ENCODE data around the gene GALNT11.

Gene GALNT11

DNA sequence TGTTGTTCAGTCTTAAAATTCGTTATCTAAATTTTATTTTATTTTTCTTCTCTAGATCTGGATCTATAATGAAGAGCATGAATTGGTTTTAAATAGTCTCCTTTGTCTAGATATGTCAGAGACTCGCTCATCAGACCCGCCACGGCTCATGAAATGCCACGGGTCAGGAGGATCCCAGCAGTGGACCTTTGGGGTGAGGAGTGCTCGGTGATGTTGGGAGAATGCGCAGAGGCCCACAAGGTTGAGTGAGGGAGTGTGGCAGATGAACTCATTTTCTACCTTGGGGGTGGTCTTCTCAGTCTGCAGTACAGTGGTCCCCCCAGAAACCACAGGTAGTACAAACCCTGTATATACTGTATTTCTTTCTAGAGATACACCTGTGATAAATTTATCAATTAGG, 95.3 kb downstream of the GALNT11 start:
- DNase-seq, result no peak

DNA sequence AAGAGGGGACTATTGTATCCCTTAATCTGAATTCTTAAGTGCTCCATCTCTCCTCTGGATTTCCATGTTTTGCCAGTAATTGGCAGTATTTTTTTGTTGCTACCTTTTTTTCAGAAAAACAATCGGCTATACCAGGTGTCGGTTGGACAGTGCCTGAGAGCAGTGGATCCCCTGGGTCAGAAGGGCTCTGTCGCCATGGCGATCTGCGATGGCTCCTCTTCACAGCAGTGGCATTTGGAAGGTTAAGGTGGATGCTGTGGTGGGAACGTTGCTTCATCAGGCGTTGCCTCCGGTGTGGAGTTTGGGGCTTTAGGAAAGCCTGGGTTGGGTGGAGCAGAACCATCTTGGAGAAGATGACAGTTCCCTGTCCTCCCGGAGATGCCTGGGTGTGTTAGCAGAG, 96.0 kb downstream of the GALNT11 start:
- no peak for DNase-seq

DNA sequence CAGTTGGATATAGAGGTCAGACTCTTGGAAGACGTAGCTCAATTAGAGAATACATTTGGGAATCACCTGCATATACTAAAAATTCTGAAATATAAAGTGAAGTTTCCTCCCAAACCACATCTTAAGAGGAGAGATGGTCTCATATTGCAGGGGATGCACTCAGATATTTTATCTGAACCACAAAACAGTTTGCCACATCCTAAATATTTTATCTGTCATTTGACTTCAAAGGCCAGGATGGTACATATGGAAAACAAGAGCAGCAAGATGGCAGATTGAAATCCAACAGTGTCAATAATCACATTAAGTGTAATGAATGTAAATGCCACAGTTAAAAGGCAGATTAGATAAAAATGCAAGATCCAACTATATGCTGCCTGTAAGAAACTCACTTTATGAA, 97.1 kb downstream of the GALNT11 start:
- DNase-seq, result no peak

DNA sequence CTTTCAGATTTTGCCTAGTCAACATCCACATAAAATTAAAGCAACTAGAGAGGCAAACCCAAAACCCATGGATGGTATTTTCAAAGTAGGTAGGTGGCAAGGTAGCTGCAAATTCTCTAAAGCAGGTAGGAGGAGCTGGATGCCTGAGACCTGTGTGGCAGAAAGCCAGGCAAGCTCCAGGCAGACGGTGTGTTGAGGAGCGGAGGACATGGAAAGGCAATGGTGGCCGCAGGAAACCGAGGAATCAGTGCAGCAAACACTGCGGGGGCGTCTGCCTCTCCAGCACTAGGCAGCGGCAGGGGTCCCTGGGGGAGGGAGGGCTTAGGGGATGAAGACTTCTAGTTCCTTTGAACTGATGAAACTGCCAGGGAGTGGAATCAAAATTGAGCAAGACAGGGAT, 101.3 kb downstream of the GALNT11 start:
- no peak for DNase-seq

DNA sequence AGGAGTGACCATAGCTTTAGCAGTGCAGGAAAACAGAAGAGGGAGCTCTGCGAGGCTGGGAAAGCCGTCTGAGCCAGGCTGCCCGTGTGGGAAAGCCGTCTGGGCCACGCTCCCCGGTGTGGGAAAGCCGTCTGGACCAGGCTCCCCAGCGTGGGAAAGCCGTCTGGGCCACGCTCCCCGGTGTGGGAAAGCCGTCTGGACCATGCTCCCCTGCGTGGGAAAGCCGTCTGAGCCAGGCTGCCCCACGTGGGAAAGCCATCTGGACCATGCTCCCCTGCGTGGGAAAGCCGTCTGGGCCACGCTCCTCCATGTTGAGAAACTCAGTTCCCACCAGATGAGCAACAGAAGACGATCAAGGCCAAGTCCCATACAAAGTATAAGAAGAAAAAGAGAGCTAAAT, 101.8 kb downstream of the GALNT11 start:
- no peak for DNase-seq

DNA sequence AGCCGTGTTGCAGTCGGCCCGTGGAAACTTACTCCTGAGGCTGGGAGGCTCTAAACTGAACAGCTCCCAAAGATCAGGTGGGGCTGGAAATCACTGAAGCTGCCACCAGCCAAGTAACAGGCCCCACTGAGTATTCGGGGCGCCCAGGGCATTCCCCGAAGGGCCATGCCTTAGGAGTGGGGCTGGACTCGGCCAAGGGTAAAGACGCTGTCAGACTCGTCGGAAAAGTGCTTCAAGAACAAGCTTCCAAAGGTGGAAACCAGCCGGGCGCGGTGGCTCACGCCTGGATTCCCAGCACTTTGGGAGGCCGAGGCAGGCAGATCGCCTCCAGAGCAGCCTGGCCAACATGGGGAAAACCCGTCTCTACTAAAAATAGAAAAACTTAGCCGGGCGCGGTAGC, 102.8 kb downstream of the GALNT11 start:
- no peak for DNase-seq

DNA sequence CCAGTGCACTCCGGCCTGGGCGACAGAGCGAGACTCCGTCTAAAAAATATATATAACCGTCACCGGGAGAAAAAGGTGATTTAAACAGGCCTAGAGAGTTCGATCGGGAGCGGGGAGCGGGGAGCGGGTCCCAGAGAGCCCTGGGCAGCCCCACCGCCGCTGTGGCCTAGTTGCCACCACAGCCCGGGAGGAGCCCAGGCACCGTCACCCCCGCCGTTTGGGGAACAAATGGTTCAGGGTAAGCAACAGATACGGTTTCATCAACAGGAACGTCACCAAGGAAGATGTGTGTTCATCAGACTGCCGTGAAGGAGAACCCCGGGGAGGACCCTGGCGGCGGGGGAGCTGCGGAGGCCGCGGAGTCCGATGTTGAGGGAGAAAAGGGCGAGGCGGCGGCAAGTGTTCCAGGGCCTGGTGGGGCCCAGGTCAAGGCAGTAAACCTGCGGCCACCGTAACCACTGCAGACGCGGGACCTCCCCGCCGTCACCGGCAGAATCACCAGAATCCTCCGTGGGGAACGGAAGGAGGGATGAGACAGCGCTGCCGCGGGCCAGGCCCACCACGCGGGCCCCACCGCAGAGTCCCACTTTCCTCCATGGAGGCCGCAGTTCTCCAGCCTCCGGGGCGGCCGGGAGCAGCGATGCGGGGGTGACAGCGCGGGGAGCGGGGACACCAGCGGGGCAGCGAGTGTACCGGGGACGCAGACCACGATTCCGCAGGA, 103.4 kb downstream of the GALNT11 start:
- no peak for DNase-seq

DNA sequence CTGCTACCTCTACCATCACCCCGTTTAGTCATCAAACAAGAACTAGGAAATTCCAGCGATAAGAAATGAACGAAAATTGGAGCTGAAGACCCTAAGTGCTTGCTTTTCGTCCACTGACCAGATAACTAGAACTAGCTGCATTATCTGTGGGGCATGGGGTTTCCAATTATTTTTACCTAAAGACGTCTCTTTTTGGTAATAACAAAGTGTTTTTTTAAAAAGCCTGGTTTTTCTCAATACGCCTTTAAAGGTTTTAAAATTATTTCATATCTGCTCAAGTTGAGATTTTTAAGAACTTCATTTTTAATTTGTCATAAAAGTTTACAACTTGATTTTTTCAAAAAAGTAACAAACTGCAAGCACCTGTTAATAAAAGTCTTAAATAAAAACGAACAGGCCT, 104.2 kb downstream of the GALNT11 start:
- no peak for DNase-seq

DNA sequence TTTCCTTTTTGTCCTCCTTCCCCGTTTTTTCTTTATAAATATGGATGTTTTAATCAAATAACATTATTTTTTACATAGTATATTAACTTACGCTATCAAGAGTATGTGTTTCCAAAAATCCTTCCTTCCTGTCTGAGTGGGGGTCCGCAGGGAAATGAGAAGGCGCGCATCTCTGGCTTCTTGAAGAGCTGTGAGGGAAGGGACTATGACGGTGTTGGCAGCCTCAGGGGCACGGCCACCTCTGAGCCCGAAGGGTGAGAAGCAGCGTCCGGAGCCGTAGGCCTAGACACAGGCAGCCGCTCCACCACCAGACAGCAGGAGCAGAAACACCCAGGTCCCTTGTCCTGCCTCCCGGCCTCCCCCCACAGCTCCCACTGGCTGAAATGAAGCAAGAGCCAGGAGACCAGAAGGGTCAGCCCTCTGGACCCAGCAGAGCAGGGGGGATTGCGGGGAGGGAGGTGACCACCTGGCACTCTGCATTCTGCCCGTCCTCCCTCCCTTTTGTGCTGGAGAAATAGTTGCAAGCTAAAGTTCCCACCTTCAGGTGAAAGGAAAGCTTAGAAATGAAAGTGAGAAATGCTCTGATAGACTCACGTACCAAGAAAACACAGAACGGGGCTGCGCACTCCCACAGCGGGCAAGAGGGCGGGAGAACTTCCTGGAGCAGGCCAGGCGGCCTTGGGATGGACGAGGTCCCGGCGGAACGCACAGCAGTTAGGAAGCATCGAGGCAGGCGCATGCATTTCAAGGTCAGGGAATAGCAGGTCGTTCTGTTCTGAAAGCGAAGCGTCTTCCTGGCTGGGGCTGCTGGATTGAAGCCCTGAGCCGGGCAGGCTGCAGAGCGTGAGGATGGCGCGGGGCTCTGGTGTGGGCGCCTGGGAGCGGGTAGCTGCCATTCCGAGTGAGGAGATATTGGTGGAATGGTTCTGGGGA, 105.5 kb downstream of the GALNT11 start:
- DNase-seq, result no peak

DNA sequence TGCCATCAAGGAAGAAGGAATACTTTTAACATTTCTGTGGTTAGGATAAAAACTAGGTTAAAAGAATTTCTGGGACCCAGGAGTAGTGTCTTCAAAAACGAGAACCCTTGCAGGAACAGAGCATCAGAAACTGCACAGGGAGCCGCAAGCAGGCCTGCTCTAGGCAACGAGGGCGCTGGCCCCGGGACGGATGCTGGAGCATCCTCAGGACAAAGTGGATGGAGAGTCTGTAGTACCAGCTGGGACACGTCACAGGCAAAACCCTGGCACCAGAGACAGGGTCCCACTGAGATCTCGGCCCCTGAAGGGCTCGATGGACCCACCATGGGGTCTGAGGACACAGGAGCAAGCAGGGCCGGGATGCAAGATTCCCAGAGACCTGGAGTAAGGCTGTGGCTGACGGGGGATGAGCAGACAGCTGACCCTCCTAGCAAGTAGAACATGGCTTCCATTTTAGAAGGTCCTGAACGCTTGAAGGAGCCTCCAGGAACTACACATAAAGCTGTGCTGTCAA, 106.6 kb downstream of the GALNT11 start:
- no peak for DNase-seq

DNA sequence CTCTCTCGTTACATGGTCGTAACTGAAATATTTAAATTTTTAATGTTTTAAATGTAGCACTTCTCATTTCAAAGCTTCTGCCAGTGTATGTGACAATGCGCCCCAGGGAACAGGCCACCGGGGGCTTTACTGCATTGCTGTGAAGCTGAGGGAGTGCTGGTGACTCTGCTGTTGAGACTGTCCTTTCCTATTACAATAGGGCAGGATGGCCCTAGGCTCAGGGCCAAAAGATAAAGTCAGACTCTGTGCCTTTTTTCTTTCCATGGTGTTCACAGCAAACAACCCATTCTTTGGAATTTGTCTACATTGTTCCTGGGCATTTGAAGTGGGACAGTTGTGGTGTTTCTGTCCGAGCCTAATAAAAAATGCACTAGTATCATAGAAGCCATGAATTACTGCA, 107.3 kb downstream of the GALNT11 start:
- DNase-seq, result no peak

DNA sequence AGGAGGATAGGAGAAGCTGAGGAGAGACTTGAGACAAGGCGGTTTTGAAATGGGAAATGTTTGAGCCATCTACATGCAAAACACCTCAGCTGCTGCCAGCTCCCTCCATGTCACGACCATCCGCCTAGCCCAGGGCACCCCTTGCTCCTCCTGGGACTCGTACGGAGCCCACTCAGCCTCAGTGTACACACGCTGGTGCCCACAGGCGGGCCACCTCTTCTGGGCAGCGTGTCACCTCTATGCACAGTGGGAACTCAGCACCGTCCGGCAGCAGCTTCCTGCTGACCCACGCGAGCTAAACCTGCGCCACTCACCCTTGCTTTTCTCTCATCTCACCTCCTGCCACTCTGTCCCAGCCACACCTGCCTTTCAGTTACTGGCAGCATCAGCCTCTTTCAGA, 108.3 kb downstream of the GALNT11 start:
- no peak for DNase-seq

DNA sequence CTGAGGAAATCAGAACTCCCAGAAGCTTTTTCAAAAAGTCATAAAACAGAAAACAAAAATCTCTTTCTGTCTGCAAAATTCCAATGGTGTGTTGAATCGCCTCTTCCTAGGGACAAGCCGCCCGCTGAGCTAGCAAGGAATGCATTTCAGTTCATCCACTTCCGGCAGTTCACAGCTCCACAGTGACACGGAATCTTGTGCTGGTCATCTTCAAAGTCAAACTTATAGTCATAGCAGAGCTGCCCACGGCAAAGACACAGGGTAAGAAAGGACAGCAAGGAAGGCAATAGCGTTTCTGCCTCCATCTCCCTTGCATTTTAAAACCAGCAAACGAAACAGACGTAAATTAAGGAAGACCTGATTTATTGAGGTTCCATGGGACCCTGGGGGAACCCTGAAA, 111.2 kb downstream of the GALNT11 start:
- DNase-seq, result peak; percentile 81

DNA sequence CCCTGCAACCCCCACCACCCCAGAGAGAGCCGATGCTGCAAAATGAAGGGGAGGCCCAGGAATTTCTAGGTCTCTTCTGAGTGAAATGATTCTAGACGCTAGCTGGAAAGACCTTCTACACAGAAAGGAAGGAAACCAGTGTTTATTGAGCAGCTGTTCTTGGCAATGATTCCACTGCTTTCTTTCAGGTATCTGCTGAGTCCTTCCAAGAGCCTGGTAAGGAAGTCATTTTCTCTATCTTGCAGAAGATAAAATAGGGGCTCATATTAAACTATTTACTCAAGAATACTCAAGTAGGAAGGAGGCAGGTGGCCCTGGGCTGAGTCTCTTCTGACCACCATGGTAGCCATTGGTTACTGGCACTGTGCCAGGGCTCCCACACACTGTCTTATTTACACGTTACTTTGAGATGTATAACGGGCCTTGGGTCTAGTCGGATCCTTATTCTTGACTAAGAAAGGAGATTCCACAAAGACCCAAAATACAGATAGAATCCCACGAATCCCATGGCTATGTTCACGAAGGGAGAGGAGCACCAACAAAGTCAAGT, 112.1 kb downstream of the GALNT11 start:
- DNase-seq, result no peak

DNA sequence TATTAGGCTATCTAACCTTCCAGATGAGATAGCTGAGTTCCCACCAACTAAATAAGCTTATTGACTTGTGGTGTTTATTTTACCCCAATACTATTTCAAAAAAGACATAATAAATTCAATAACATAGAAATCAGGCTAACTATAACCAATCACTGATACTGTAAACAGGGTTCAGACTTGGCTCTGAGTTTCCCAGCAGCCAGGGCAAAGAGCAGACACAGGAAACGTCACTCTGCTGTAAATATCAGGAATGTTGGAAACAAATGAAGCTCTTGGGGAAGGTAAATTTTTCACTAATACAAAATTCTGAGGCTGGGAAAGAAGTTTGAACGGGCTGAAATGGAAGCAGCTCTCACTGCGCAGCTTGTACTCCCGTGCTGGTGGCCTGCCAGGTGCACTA, 114.6 kb downstream of the GALNT11 start:
- no peak for DNase-seq

DNA sequence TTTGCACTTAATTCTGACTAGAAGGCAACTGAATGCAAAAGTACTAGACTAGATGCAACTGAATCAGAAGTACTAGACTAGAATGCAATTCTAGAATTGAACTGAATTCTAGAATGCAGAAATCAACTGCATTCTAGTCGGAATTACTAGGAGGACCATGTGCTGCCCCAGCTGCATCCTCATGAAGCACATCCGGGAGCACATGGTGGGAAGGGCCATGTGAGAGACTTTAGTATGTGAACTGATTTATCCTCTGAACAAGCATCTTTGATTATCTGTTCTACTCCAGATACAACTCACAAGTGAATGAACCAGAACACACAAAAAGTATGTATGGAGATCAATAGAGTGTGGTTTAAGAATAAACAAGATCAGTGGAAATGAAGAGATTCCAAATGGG, 115.1 kb downstream of the GALNT11 start:
- no peak for DNase-seq

DNA sequence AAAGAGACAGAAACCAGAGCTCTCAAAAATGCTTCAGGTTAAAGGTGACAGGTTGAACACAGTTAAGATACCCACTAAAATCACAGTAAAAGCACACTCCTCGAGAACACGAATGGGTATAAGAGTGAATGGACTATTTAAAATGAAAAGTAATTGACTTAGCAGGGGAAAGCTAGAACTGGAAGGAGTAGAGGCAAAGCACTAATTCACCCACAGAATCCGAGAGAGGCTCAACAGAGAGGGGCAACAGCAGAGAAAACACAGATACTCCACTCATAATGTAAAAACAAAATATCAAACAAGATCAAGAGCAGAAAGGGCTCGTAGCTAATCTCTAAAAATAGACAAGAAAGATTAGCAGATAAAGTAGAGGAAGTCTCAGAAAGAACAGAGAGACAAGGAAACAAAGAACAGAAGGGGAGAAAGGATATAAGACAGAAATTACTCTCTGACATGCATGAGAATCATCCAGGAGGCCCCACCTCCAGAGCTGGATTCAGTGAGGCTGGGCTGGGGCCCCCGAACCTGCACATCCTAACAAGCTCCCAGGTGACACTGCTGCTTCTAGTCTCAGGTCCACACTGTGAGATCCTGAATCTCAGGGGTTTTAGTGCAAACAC, 117.6 kb downstream of the GALNT11 start:
- DNase-seq, result no peak

DNA sequence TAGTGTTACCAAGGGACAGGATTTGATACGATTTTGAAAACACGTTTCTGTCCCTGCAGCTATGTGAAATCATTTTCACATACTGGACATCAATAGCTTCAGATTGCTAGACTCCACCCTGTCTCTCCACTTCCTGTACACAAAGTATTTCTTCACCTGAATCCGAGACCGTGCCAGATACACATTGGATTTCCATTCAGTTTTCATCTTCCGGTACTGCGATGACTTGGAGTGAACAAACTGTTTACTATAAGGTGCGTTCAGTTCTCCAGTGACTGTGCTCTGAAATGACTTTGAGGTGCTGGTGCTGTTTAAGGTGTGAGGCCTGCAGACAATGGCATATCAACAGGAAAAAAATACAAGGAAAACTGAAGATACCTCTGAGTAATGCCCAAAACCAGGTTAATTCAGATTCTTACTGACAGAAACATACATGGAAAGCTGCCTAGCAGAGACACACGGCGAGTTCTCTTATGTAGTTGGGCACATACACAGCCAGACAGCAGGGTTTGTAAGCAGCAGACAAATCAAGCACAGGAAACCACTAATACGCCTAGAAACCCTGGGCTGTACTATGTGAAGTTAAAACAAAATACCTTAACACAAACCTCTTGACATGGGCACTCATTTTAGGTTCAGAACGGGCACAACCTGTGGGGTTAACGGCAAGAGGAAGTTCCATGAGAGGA, 119.2 kb downstream of the GALNT11 start:
- no peak for DNase-seq

DNA sequence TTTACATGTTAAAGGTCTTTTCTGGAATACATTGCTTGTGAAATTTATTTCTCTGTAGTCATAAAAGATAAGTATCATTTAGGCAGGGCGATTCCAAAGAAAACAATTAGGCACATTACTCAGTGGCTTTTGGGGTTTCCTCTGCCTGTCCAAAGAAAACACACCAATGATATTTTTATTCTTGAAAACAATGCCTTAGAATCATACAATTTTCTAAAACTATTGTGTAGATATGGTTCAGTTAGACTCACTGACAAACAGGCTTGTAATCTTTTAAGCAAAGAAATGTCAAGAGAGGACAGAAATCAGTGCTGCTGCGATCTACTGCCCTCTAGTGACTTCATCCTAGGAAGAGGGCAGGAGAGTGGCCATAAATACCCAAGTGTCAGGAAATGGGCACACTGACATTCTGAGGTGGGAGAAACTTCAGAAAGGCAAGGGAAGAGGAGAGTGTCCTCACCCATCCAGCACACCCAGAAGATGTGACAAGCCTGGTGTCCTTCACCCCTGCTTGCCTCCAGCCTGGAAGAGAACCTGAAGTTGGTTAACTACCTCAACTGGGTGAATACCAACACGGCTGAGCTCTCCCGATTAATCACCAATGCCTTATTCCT, 120.5 kb downstream of the GALNT11 start:
- peak; percentile 78 for DNase-seq

DNA sequence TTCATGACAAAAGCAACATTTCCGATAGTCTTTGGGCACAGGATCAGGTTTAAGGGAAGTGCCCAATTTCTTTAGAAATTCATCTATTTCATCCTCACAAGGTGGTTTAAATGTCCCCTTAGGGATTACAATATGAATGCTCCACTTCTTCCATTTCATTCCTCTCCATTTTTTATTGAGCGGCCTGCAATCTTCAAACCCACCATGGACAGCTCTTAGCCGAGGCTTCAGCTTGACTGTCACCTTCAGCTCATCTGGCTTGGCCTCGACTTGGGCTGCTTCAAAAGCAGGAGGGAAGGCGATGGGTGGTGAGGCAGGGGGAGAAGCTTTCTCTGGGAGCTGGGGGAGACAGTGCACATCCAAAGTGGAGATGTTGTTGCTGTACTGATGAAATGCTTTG, 123.2 kb downstream of the GALNT11 start:
- no peak for DNase-seq

DNA sequence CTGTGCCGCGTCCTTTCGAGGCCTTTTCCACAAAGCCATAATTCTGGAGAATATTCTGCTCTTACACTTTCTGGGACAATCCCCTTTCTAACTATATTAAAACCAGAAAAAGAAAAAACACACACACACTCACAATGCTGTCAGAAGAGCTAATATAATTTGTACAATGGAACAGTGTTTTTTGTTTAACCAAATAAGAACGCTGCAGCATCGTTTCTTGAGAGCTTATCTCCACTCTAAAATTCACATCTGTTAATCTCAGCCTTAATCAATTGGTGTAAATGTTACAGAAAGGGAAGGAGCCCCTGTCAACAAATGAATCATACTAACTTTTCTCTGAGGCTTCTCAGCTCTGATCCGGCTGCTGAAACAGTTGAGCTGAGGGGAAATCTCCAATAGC, 123.9 kb downstream of the GALNT11 start:
- DNase-seq, result no peak

DNA sequence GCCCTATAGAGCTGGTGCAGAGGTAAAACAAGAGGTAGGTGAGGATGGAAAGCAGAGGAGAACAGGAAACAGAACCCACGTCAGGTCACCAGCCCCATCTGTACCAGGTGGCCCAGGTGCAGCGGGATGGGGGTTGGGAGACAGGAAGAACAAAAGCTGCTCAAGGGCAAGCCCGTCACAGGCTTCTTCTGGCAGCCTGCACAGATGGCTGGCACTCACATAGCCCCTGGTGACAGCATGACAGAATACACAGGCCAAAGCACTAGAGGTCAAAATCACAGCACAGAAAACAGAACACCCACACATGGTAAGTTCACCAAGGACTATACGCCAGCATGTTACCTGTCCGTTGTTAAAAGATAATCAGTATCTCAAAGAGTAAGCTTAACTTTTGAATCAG, 126.8 kb downstream of the GALNT11 start:
- no peak for DNase-seq
